Adrenal gland (tissue), 5 donors: ENCODE results near the gene HLTF.

Experiments used
- CTCF ChIP-seq, 6 experiments: fragments of 450-650 bp in 4 of 6; fragments of 200-600 bp in 2 of 6; sonication (generic) in 1 of 6; IDR thresholded peaks; 1 replicate in 5 of 6; 2 replicates in 1 of 6; pipeline versions ENCODE4 v1.5.1 to v1.8.0; 2016 to 2021; ENCODE audit warnings: antibody characterized with exemption in 6 of 6, mild to moderate bottlenecking in 2 of 6, moderate library complexity in 1 of 6
- POLR2A ChIP-seq, 2 donors: fragments of 450-650 bp; IDR thresholded peaks; one replicate each; pipeline ENCODE4 v1.6.1; 2017; ENCODE audit warnings: antibody characterized with exemption in 2 of 2, mild to moderate bottlenecking in 2 of 2, moderate library complexity in 1 of 2
- donor health status: DM: no; HTN: no; CAD: no.

GRCh38 chr3:149021830-149022229 is 64.5 kb downstream of the HLTF start:
- TF ChIP-seq CTCF (IDR thresholded peaks at IDR 0.05): no peak
- no peak for TF ChIP-seq POLR2A (IDR thresholded peaks at IDR 0.05)
